Measurements from ENCODE around the gene VSTM4.

DNA sequence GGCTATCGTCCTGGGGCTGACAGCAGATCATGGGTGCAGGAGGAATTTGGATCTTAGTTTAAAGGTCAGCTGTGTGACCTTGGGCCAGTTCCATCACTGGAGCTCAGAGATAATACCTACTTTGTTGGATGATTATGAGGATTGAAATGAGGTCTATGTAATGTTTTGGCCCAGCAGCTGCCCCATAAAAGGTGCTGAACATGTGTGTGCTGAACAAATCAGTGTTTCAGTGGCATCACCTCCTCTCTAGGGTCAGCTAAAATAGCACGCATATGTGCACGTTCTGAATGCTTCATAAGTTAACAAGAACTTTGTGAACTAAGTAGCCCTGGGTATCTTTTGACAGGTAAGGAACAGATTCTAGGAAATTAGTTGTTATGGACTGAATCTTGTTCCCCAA lies 90.8 kb downstream of the VSTM4 start:
- TF ChIP-seq, protein P1, sequence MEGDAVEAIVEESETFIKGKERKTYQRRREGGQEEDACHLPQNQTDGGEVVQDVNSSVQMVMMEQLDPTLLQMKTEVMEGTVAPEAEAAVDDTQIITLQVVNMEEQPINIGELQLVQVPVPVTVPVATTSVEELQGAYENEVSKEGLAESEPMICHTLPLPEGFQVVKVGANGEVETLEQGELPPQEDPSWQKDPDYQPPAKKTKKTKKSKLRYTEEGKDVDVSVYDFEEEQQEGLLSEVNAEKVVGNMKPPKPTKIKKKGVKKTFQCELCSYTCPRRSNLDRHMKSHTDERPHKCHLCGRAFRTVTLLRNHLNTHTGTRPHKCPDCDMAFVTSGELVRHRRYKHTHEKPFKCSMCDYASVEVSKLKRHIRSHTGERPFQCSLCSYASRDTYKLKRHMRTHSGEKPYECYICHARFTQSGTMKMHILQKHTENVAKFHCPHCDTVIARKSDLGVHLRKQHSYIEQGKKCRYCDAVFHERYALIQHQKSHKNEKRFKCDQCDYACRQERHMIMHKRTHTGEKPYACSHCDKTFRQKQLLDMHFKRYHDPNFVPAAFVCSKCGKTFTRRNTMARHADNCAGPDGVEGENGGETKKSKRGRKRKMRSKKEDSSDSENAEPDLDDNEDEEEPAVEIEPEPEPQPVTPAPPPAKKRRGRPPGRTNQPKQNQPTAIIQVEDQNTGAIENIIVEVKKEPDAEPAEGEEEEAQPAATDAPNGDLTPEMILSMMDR (IDR thresholded peaks at IDR 0.05), result no peak
- TF ChIP-seq CREB1 (CRISPR knock-in tag; IDR thresholded peaks at IDR 0.05), result no peak
- TF ChIP-seq, protein P2, sequence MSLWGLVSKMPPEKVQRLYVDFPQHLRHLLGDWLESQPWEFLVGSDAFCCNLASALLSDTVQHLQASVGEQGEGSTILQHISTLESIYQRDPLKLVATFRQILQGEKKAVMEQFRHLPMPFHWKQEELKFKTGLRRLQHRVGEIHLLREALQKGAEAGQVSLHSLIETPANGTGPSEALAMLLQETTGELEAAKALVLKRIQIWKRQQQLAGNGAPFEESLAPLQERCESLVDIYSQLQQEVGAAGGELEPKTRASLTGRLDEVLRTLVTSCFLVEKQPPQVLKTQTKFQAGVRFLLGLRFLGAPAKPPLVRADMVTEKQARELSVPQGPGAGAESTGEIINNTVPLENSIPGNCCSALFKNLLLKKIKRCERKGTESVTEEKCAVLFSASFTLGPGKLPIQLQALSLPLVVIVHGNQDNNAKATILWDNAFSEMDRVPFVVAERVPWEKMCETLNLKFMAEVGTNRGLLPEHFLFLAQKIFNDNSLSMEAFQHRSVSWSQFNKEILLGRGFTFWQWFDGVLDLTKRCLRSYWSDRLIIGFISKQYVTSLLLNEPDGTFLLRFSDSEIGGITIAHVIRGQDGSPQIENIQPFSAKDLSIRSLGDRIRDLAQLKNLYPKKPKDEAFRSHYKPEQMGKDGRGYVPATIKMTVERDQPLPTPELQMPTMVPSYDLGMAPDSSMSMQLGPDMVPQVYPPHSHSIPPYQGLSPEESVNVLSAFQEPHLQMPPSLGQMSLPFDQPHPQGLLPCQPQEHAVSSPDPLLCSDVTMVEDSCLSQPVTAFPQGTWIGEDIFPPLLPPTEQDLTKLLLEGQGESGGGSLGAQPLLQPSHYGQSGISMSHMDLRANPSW (CRISPR knock-in tag; conservative IDR thresholded peaks at IDR 0.05; ENCODE audit: low read depth), result no peak
- TF ChIP-seq FOXK1 (CRISPR knock-in tag; IDR thresholded peaks at IDR 0.05), result no peak
- TF ChIP-seq, protein P3, sequence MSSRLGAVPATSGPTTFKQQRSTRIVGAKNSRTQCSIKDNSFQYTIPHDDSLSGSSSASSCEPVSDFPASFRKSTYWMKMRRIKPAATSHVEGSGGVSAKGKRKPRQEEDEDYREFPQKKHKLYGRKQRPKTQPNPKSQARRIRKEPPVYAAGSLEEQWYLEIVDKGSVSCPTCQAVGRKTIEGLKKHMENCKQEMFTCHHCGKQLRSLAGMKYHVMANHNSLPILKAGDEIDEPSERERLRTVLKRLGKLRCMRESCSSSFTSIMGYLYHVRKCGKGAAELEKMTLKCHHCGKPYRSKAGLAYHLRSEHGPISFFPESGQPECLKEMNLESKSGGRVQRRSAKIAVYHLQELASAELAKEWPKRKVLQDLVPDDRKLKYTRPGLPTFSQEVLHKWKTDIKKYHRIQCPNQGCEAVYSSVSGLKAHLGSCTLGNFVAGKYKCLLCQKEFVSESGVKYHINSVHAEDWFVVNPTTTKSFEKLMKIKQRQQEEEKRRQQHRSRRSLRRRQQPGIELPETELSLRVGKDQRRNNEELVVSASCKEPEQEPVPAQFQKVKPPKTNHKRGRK (CRISPR knock-in tag; IDR thresholded peaks at IDR 0.05; ENCODE audit: borderline replicate concordance), result no peak
- TF ChIP-seq, protein P4, sequence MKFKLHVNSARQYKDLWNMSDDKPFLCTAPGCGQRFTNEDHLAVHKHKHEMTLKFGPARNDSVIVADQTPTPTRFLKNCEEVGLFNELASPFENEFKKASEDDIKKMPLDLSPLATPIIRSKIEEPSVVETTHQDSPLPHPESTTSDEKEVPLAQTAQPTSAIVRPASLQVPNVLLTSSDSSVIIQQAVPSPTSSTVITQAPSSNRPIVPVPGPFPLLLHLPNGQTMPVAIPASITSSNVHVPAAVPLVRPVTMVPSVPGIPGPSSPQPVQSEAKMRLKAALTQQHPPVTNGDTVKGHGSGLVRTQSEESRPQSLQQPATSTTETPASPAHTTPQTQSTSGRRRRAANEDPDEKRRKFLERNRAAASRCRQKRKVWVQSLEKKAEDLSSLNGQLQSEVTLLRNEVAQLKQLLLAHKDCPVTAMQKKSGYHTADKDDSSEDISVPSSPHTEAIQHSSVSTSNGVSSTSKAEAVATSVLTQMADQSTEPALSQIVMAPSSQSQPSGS (CRISPR knock-in tag; IDR thresholded peaks at IDR 0.05; ENCODE audit: borderline replicate concordance, low read depth), result no peak
- TF ChIP-seq CBFB (CRISPR knock-in tag; IDR thresholded peaks at IDR 0.05; ENCODE audit: low read depth), result no peak

Measured in WTC11 (cell line).